GM19043 (cell line): ENCODE data around the gene SLC38A8.

Experiments used
- ATAC-seq: cut with Tn5 transposase; IDR thresholded peaks from one replicate; pipeline ENCODE4 v1.9.1; 2021; ENCODE audit warnings: low read depth; ENCODE audit not compliant: unreplicated experiment

The SLC38A8 gene

GRCh38 chr16:83973077-83973476, 69.5 kb downstream of the SLC38A8 start:
- no peak for ATAC-seq

DNA sequence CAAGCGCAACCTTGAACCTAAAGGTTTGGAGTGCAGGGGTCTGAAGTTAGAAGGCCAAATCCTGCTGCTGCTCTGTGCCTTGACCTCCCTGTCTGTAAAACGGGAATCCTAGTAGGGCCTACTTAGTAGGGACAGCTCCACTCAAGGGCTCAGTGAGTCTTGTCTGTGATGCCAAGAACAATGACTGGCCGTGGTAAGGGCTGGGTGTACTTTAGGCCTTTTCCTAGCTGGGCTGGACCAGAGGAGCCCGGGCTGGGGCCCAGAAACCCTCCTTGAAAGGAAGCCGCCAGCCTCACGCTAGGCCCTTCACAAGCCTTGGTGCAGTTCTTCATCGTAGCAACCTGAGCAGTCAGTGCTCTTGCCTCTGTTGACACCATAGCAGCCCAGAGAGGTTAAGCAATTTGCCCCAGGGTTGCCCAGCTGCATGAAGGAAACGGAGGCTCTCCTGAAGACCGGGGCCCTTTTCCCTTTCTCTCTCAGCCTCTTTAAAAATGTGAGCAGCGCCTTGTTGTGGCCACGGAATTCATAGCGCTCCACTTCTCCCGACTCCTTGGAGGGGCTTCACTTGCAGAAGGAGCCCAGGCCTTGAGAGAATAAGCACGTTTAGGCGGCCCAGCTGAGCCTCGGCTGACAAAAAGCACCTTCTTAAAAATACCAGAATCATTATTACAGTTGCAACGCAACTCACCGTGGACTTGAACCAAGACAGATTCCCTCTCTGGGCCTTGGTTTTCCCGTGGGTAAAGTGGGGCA, 70.2 kb downstream of the SLC38A8 start:
- ATAC-seq, result no peak

DNA sequence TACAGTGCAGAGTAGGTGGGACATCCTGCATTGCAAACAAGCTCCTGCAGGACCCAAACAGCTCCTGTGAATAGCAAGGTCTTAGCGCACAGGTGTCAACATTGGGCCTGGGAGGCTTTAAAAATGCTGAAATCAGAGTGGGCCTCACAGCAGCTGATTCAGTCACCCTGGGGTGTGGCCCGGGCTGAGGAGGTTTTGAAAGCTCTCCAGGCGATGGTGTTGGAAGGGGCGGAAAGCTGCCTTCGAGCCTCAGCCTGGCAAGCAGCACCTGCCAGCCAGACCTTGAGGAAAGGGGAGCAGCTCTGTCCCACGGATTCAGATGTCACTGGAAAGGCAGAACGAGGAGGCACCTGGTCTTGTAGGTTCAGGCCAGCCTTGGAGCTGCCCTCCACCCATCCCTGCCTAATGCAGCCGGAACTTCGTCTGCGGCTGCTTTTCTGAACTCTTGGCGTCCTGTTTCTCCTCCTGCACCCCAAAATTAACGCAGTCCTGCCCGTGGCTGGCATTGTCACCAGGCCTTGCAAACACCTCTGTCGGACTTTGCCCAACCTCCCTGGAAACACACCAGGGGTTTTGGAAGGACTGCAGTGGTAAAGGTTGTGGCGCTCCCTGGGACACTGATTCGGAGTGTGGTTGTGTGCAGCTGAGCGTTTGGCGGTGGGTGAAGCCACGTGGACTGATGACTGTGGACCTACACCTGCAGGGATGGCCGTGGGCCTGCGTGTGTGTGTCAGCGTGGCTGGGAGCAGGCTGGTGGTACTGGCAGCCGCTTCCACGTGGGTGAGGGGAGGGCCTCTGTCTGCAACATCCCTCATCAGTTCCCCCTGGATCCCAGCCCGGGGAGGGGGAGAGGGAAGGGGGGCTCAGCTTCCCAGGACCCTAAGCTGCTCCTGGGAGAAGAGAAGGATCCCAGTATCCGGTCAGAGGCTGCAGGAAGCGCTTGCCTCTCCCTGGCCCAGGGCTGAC, 71.1 kb downstream of the SLC38A8 start:
- ATAC-seq, result no peak

GRCh38 chr16:83970430-83970815, 72.2 kb downstream of the SLC38A8 start:
- ATAC-seq, result no peak

DNA sequence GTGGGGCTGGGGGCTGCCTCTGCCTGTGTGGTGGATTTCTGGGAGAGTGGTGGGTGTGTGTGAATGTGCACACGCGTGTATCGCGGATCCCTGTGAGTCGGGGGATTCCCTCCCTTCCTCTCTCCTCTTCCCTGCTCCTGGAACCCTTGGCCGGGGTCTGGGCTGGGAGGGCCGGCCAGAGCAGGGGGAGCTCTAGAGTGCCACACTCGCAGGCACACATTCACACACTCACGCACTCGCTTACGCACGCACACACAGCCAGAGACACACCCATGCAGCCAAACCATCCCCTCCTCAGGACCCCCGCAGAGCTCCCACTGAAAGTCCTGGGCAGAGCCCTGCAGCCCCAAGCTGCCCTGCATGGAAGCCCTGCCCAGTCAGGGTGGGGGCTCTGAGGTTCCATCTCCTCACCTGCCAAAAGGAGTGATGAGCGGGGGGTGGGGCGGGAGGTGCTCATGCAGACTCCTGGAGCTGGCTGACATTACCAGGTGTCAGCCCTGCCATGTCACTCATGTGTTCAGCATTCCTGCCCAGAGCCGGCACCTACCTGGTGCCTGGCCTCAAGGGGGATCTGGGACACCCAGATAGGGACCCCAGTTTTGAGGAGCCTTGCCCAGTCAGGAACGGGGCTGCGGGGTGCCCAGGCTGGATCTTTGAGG, 72.7 kb downstream of the SLC38A8 start:
- no peak for ATAC-seq

GRCh38 chr16:83968891-83969649, 73.5 kb downstream of the SLC38A8 start:
- no peak for ATAC-seq

DNA sequence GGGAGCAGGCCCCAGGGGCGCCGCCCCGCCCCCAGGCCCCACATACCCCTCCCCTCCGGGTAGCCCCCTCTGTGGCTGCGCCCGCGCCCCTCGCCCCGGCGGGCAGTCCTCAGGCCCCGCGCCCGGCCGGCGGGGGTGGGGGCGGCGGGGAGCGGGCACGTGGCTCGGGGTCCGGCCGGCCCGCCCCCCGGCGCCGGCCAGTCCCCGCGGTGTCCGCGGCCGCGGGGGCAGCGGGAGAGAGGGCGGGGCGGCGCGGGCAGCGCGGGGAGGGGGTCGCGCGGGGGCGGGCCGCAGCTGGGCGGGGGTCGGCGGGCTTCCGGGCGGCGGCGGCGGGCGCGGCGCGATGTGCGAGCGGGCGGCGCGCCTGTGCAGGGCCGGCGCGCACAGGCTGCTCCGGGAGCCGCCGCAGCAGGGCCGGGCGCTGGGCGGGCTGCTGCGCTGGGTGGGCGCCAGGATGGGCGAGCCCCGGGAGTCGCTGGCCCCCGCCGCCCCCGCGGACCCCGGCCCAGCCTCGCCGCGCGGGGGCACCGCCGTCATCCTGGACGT, 74.2 kb downstream of the SLC38A8 start:
- ATAC-seq, result no peak

DNA sequence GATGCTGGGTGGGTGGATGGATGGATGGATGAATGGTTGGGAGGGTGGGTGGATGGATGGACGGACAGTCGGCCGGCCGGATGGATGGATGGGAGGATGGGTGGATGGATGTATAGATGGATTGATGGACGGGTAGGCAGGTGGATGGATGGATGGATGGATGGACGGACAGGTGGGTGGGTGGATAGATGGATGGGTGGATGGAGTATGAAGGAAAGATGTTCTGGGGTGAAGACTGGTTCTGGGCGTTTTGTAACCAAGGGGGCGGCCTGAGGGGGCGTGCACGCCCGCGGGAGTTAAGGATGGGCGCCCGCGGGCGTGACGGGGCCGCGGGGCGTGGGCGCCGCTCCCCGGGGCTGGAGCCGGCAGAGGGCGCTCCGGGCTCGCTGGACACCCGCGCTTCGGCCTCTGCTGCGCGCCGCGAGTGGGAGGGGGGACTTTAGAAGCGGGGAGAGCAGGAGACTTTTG, 74.7 kb downstream of the SLC38A8 start, which contains the start of gene NECAB2:
TSS of gene NECAB2 (plus strand) at position 407 of the 468 bp plus-strand sequence. CDS start 405 bp downstream, outside the sequence.
- no peak for ATAC-seq

- ATAC-seq, result no peak
Observed at GRCh38 chr16:83967091-83967490, 75.5 kb downstream of the SLC38A8 start.

DNA sequence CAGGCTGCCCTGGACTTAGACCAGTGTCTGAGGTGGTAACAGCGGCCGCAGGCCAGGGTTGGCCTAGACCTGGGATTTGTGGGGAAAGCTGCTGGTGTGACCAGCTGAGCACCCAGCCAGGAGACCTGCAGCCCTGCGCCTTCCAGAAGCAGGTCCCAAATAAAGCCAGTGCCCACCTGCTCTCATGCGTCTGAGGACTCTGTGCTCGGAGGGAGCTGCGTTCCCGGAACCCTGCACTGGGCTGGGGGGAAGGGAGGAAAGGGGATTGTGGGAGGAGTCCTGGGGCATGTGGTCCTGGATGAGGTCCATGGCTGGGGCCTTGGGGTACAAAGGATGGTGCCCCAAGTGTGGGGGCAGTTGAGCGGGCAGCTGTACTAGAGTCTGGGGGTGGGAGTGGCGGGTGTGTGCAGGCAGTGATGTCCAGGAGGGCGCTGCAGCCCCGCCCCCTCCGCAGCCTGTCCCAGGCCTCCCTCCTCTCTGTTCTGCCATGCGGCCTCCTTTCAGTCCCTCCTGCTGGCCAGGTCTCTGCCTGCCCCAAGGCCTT, 76.4 kb downstream of the SLC38A8 start:
- no peak for ATAC-seq

- no peak for ATAC-seq
Observed at GRCh38 chr16:83965444-83966152, 77.0 kb downstream of the SLC38A8 start.

DNA sequence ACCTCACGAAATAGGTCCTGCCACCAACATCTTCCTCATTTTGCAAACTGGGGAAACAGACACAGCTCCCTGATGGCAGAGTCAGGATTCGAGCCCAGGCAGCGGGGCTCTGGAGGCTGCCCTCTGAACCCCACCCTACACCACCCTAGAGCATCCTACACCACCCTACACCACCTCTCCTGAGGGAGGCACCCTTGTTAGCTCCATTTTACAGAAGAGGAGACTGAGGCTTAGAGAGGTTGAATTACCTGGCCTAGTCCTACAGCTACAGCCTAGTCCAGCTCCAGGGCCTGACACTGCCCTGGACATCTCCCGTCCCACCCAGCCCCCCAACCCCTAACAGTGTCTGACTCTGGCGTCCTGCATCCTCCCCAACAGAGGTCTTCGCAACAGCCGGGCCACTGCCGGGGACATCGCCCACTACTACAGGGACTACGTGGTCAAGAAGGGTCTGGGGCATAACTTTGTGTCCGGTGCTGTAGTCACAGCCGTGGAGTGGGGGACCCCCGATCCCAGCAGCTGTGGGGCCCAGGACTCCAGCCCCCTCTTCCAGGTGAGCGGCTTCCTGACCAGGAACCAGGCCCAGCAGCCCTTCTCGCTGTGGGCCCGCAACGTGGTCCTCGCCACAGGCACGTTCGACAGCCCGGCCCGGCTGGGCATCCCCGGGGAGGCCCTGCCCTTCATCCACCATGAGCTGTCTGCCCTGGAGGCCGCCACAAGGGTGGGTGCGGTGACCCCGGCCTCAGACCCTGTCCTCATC, 77.7 kb downstream of the SLC38A8 start:
- no peak for ATAC-seq

DNA sequence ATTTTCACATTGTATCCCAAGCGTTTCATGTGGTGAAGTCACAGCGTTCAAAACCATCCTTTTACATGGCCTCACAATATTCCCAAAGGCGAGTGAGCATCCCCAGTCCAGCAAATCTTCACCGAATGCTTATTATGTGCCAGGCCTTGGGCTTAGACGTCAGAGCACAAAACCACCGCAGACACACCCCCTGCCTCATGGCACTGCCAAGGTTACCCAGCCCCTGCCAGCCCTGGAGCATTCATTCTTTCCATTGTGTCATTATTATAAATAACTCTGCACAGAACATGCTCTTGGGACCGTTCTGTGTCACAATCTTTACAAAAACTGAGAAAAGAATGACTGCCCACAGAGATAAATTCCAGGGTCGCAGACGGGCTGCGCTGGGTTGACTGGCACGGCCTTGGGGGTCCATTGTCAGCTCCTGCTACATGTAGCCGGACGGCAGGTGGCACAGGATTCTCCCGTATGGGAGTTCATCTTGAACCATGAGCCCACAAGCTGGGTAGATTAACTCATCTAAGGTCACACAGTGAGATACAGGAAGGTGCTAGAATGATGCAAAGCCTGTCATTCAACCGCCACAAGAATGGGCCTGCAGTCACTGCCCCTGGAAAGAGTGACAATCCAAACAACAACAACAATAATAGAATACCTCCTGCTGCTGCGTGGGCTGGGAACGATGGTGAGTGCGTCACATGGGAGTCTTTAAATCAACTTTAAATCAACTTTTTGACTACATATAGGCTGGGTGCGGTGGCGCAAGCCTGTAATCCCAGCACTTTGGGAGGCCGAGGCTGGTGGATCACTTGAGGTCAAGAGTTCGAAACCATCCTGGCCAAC, 79.1 kb downstream of the SLC38A8 start:
- ATAC-seq, result no peak

DNA sequence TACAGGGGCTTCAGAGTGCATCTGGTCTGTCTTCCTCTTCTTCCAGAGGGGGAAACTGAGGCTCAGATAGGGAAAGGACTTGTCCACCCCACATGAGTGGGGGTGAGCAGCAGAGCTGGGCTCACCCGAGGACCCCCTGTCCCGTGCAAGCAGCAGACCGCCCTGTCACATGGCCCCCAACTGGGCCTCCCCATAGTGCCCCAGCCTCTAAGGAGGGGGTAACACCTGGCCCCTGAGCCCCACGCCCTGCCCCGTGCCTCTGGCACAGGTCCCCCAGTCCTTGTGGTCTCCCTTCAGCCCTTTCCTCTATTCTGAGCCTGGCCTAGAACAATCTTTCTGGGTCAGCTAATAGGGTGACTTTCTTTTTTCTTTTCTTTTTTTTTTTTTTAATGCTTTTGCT, 81.0 kb downstream of the SLC38A8 start:
- no peak for ATAC-seq

GRCh38 chr16:83960521-83961249, 81.9 kb downstream of the SLC38A8 start:
- ATAC-seq, result no peak
